ENCODE data around the gene DNM1.

GRCh38 chr9:128285033-128285784 lies 82.0 kb downstream of the DNM1 start:
- no peak for TF ChIP-seq POLR2AphosphoS5 (IDR thresholded peaks at IDR 0.05; ENCODE audit: low read depth, low read length)
- no peak for TF ChIP-seq TAF1 (IDR thresholded peaks at IDR 0.05; ENCODE audit: borderline replicate concordance, low read depth, low read length)
